Measurements from ENCODE around the gene ADCY4. TPM values are rescaled to one million over a fixed set of nuclear protein-coding genes. Genes with fewer than 3 reads are reported as not detected.

ADCY4 gene
- total RNA-seq, 2 experiments from 2014 or later = 2.0 to 3.4 TPM

- Histone ChIP-seq H3K9me3 (ENCODE audit: low read length) (no peaks in the 10 kb centered on the region), H3K4me3 (ENCODE audit: low read depth, low read length, poor library complexity, severe bottlenecking) (no peak overlapping the region), H3K4me2 (ENCODE audit: low read length) (no peak overlapping the region), H3K36me3 (ENCODE audit: insufficient read depth, low read length) (no peaks in the 10 kb centered on the region), H3K27ac (ENCODE audit: low read depth, low read length, poor library complexity, severe bottlenecking) (no peak overlapping the region), H3K4me1 (ENCODE audit: insufficient read depth, low read length, poor library complexity, severe bottlenecking) (peaks cover 30% of the 10 kb centered on the region), H4K20me1 (ENCODE audit: insufficient read depth, low read length) (no peaks in the 10 kb centered on the region), H3K9me2 (ENCODE audit: insufficient read depth, low read length) (no peaks in the 10 kb centered on the region), H3K79me2 (ENCODE audit: insufficient read depth, low read depth, low read length) (no peaks in the 10 kb centered on the region), H2AFZ (ENCODE audit: low read length) (no peak overlapping the region)
- BruUV-seq (replicated peaks) = no TSS peak
- TF ChIP-seq, protein P1, sequence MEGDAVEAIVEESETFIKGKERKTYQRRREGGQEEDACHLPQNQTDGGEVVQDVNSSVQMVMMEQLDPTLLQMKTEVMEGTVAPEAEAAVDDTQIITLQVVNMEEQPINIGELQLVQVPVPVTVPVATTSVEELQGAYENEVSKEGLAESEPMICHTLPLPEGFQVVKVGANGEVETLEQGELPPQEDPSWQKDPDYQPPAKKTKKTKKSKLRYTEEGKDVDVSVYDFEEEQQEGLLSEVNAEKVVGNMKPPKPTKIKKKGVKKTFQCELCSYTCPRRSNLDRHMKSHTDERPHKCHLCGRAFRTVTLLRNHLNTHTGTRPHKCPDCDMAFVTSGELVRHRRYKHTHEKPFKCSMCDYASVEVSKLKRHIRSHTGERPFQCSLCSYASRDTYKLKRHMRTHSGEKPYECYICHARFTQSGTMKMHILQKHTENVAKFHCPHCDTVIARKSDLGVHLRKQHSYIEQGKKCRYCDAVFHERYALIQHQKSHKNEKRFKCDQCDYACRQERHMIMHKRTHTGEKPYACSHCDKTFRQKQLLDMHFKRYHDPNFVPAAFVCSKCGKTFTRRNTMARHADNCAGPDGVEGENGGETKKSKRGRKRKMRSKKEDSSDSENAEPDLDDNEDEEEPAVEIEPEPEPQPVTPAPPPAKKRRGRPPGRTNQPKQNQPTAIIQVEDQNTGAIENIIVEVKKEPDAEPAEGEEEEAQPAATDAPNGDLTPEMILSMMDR (conservative IDR thresholded peaks at IDR 0.05; ENCODE audit: low read length) = no peak
- no peak for TF ChIP-seq EZH2phosphoT487 (IDR thresholded peaks at IDR 0.05; ENCODE audit: borderline replicate concordance, low read depth, low read length)
- ChIA-PET CTCF (ENCODE audit: unreplicated experiment) (no interaction called here), POLR2A (no interaction called here)
- intact Hi-C loops (cut with micrococcal nuclease; ENCODE audit: unreplicated experiment) = loop anchor here (10.0 kb wide), 1 partner anchor 344 kb away; no protein-coding TSS in a partner anchor
- no peak for DNase-seq (ENCODE audit: low spot score)
Measured at GRCh38 chr14:24330973-24331674, 3.7 kb downstream of the ADCY4 start.

GRCh38 chr14:24329736-24330135 is 5.1 kb downstream of the ADCY4 start:
- H3K36me3 ChIP-seq (ENCODE audit: insufficient read depth, low read length) = no peaks in the 10 kb centered on the region

More at GRCh38 chr14:24329736-24330135, 5.1 kb downstream of the ADCY4 start:
- Histone ChIP-seq H3K4me3 (ENCODE audit: low read depth, low read length, poor library complexity, severe bottlenecking) (no peak overlapping the region), H3K4me1 (ENCODE audit: insufficient read depth, low read length, poor library complexity, severe bottlenecking) (peaks cover 30% of the 10 kb centered on the region), H3K9me2 (ENCODE audit: insufficient read depth, low read length) (no peaks in the 10 kb centered on the region), H3K4me2 (ENCODE audit: low read length) (no peak overlapping the region), H3K79me2 (ENCODE audit: insufficient read depth, low read depth, low read length) (no peaks in the 10 kb centered on the region), H2AFZ (ENCODE audit: low read length) (no peak overlapping the region), H3K27ac (ENCODE audit: low read depth, low read length, poor library complexity, severe bottlenecking) (no peak overlapping the region), H4K20me1 (ENCODE audit: insufficient read depth, low read length) (no peaks in the 10 kb centered on the region), H3K9me3 (ENCODE audit: low read length) (no peaks in the 10 kb centered on the region)
- BruUV-seq (replicated peaks) = no TSS peak
- DNase-seq (ENCODE audit: low spot score) = no peak
- ChIA-PET CTCF (ENCODE audit: unreplicated experiment) (interaction anchor here (1.3 kb wide), 1 partner anchor 102 kb away, joined by 3 read pairs; no protein-coding TSS in a partner anchor), POLR2A (no interaction called here)
- TF ChIP-seq, protein P1 (conservative IDR thresholded peaks at IDR 0.05; ENCODE audit: low read length) = no peak
- TF ChIP-seq EZH2phosphoT487 (IDR thresholded peaks at IDR 0.05; ENCODE audit: borderline replicate concordance, low read depth, low read length) = no peak
- intact Hi-C loops (cut with micrococcal nuclease; ENCODE audit: unreplicated experiment) = loop anchor here (10.0 kb wide), 1 partner anchor 345 kb away; no protein-coding TSS in a partner anchor
